Suppressor macrophage treated with lipopolysaccharide for 1 hour (primary cell): Measurements from ENCODE around the gene CANT1.
"Not testable (repeated sequence)": the region's sequence is repeated elsewhere in the genome, so short reads cannot be mapped to it uniquely, and the experiment has no call there.

Source experiments
- DNase-seq, 3 donors: peaks; one replicate each; pipeline ENCODE4 v3.0.0-alpha.2; 2020 to 2022

CANT1 gene

GRCh38 chr17:79043191-79043930 is 33.8 kb upstream of the CANT1 start:
- DNase-seq, result no peak

GRCh38 chr17:79042421-79043190 is 33.0 kb upstream of the CANT1 start:
- DNase-seq, result peak; percentile 76 to 89 (median 84)

- no peak for DNase-seq
Measured at GRCh38 chr17:79041723-79042420, 32.3 kb upstream of the CANT1 start.

- no peak for DNase-seq
Measured at GRCh38 chr17:79041041-79041570, 31.5 kb upstream of the CANT1 start.

GRCh38 chr17:79039886-79040285 is 30.3 kb upstream of the CANT1 start:
- DNase-seq, result peak; percentile 80 to 85 (median 85)

GRCh38 chr17:79039171-79039570 is 29.6 kb upstream of the CANT1 start:
- DNase-seq, result no peak

- peak; percentile 95 to 99 (median 97) for DNase-seq
Measured at GRCh38 chr17:79038545-79039135, 29.1 kb upstream of the CANT1 start.

GRCh38 chr17:79036596-79036995 is 27.0 kb upstream of the CANT1 start:
- DNase-seq, result peak; percentile 82 to 95 (median 94)

- DNase-seq, result no peak
Measured at GRCh38 chr17:79036181-79036580, 26.6 kb upstream of the CANT1 start.

- DNase-seq, result no peak
Measured at GRCh38 chr17:79035686-79036085, 26.1 kb upstream of the CANT1 start.

- no peak for DNase-seq
Measured at GRCh38 chr17:79034931-79035485, 25.4 kb upstream of the CANT1 start.

GRCh38 chr17:79033741-79034501 is 24.4 kb upstream of the CANT1 start:
- no peak for DNase-seq

GRCh38 chr17:79033046-79033616 is 23.6 kb upstream of the CANT1 start:
- no peak for DNase-seq

- DNase-seq, result no peak
Measured at GRCh38 chr17:79031996-79032875, 22.7 kb upstream of the CANT1 start.

GRCh38 chr17:79030636-79031035 is 21.1 kb upstream of the CANT1 start:
- not testable (repeated sequence) for DNase-seq

GRCh38 chr17:79029327-79030009 is 19.9 kb upstream of the CANT1 start:
- no peak for DNase-seq

- DNase-seq, result no peak
Measured at GRCh38 chr17:79028496-79029326, 19.1 kb upstream of the CANT1 start.

GRCh38 chr17:79027925-79028491 is 18.4 kb upstream of the CANT1 start:
- no peak for DNase-seq
